ENCODE measurements around the gene DUSP15. TPM values are rescaled to one million over a fixed set of nuclear protein-coding genes. Genes with fewer than 3 reads are reported as not detected.

DUSP15 gene
- total RNA-seq, 1 experiment from 2014 or later, result 9.1 TPM

- no peaks in the 10 kb centered on the region for H3K9me3 Mint-ChIP-seq (ENCODE audit: unreplicated experiment)
- no peaks in the 10 kb centered on the region for H3K36me3 ChIP-seq (ENCODE audit: control insufficient read depth, insufficient read depth, low read length)
- intact Hi-C loops (cut with micrococcal nuclease; ENCODE audit: unreplicated experiment), result no loop called here
- H3K4me3 ChIP-seq (ENCODE audit: low read depth, low read length), result no peak overlapping the region
- no peaks in the 10 kb centered on the region for H3K9me3 ChIP-seq
- no peaks in the 10 kb centered on the region for H3K36me3 Mint-ChIP-seq (ENCODE audit: insufficient read depth, unreplicated experiment)
- no peak overlapping the region for H3K4me3 Mint-ChIP-seq (ENCODE audit: unreplicated experiment)
- H3K27ac Mint-ChIP-seq (ENCODE audit: unreplicated experiment), result no peak overlapping the region
- H3K27me3 ChIP-seq (replicated peaks; ENCODE audit: control insufficient read depth, insufficient read depth, low read length), result peaks cover 6% of the 10 kb centered on the region
- DNase-seq, result no peak
- POLR2A ChIA-PET, result no interaction called here
- BruUV-seq (replicated peaks), result no TSS peak
- peaks cover 7% of the 10 kb centered on the region; the same call in 1 of the 2 replicates for H3K4me1 ChIP-seq
- TF ChIP-seq CTCF (IDR thresholded peaks at IDR 0.05; ENCODE audit: insufficient read depth in 1 of 2, low read depth in 1 of 2, low read length in 1 of 2, severe bottlenecking in 1 of 2, unreplicated experiment in 1 of 2), result no peak
- peaks cover 7% of the 10 kb centered on the region for H3K27me3 Mint-ChIP-seq (ENCODE audit: insufficient read depth, unreplicated experiment)
- CTCF ChIA-PET, result interaction anchor here (0.5 to 2.5 kb wide), 3 partner anchors 10 to 86 kb away, joined by 3 to 13 read pairs (median 4); no protein-coding TSS in a partner anchor
- H3K4me1 Mint-ChIP-seq (ENCODE audit: low read depth, unreplicated experiment), result no peaks in the 10 kb centered on the region
Observed at GRCh38 chr20:31844737-31845299, 25.5 kb downstream of the DUSP15 start.

GRCh38 chr20:31843881-31844280, 26.4 kb downstream of the DUSP15 start:
- Mint-ChIP-seq H3K4me3 (ENCODE audit: unreplicated experiment) (no peak overlapping the region), H3K9me3 (ENCODE audit: unreplicated experiment) (no peaks in the 10 kb centered on the region), H3K27me3 (ENCODE audit: insufficient read depth, unreplicated experiment) (peaks cover under 1% of the 10 kb centered on the region), H3K4me1 (ENCODE audit: low read depth, unreplicated experiment) (no peaks in the 10 kb centered on the region), H3K36me3 (ENCODE audit: insufficient read depth, unreplicated experiment) (no peaks in the 10 kb centered on the region), H3K27ac (ENCODE audit: unreplicated experiment) (no peak overlapping the region)
- DNase-seq, result no peak
- ChIA-PET CTCF (interaction anchor here (1.3 kb wide), 1 partner anchor 22 kb away, joined by 3 read pairs; no protein-coding TSS in a partner anchor), POLR2A (no interaction called here)
- Histone ChIP-seq H3K4me1 (no peaks in the 10 kb centered on the region), H3K4me3 (ENCODE audit: low read depth, low read length) (no peak overlapping the region), H3K36me3 (ENCODE audit: control insufficient read depth, insufficient read depth, low read length) (no peaks in the 10 kb centered on the region), H3K9me3 (no peaks in the 10 kb centered on the region), H3K27me3 (replicated peaks; ENCODE audit: control insufficient read depth, insufficient read depth, low read length) (peaks cover 5% of the 10 kb centered on the region)
- intact Hi-C loops (cut with micrococcal nuclease; ENCODE audit: unreplicated experiment), result no loop called here
- no peak for TF ChIP-seq CTCF (IDR thresholded peaks at IDR 0.05; ENCODE audit: insufficient read depth in 1 of 2, low read depth in 1 of 2, low read length in 1 of 2, severe bottlenecking in 1 of 2, unreplicated experiment in 1 of 2)
- no TSS peak for BruUV-seq (replicated peaks)

GRCh38 chr20:31843288-31843687, 27.0 kb downstream of the DUSP15 start:
- ChIA-PET POLR2A (no interaction called here), CTCF (interaction anchor here (1.3 kb wide), 1 partner anchor 21 kb away, joined by 3 read pairs; no protein-coding TSS in a partner anchor)
- no TSS peak for BruUV-seq (replicated peaks)
- Mint-ChIP-seq H3K4me3 (ENCODE audit: unreplicated experiment) (no peak overlapping the region), H3K36me3 (ENCODE audit: insufficient read depth, unreplicated experiment) (no peaks in the 10 kb centered on the region), H3K9me3 (ENCODE audit: unreplicated experiment) (no peaks in the 10 kb centered on the region), H3K4me1 (ENCODE audit: low read depth, unreplicated experiment) (no peaks in the 10 kb centered on the region), H3K27me3 (ENCODE audit: insufficient read depth, unreplicated experiment) (no peaks in the 10 kb centered on the region), H3K27ac (ENCODE audit: unreplicated experiment) (no peak overlapping the region)
- intact Hi-C loops (cut with micrococcal nuclease; ENCODE audit: unreplicated experiment), result no loop called here
- 0 out of 2 replicates have a peak, but pooled peaks cover 3% of the 10 kb centered on the region for H3K27me3 ChIP-seq (replicated peaks; ENCODE audit: control insufficient read depth, insufficient read depth, low read length)
- no peak overlapping the region for H3K4me3 ChIP-seq (ENCODE audit: low read depth, low read length)
- no peak for TF ChIP-seq CTCF (IDR thresholded peaks at IDR 0.05; ENCODE audit: insufficient read depth in 1 of 2, low read depth in 1 of 2, low read length in 1 of 2, severe bottlenecking in 1 of 2, unreplicated experiment in 1 of 2)
- H3K4me1 ChIP-seq, result no peaks in the 10 kb centered on the region
- no peak for DNase-seq
- H3K36me3 ChIP-seq (ENCODE audit: control insufficient read depth, insufficient read depth, low read length), result no peaks in the 10 kb centered on the region
- no peaks in the 10 kb centered on the region for H3K9me3 ChIP-seq

Data from Caco-2 (cell line).